Measurements from ENCODE around the gene TAF5. TPM values are rescaled to one million over a fixed set of nuclear protein-coding genes. Genes with fewer than 3 reads are reported as not detected.
A peak's percentile ranks its signal among the peaks of the same experiment; 100 is the strongest.
"Not testable (repeated sequence)": the region's sequence is repeated elsewhere in the genome, so short reads cannot be mapped to it uniquely, and the experiment has no call there.

TAF5 gene
- total RNA-seq, 1 donor: 5.6 TPM

GRCh38 chr10:103397191-103397825 is 29.5 kb downstream of the TAF5 start:
- H3K4me3 ChIP-seq (ENCODE audit: low read depth, low read length): peak overlapping the region; percentile 75
- no peak for TF ChIP-seq CTCF (IDR thresholded peaks at IDR 0.05; ENCODE audit: insufficient read depth, low read depth, low read length)
- DNase-seq (ENCODE audit: low read depth): peak; percentile 12

- no peak for TF ChIP-seq CTCF (IDR thresholded peaks at IDR 0.05; ENCODE audit: insufficient read depth, low read depth, low read length)
- no peak for DNase-seq (ENCODE audit: low read depth)
These were observed 45.8 kb downstream of the TAF5 start for GRCh38 chr10:103413564-103413963.

GRCh38 chr10:103415581-103415980 is 47.8 kb downstream of the TAF5 start:
- no peak overlapping the region for H3K4me3 ChIP-seq (ENCODE audit: low read depth, low read length)
- no peak for TF ChIP-seq CTCF (IDR thresholded peaks at IDR 0.05; ENCODE audit: insufficient read depth, low read depth, low read length)
- no peak for DNase-seq (ENCODE audit: low read depth)

More at GRCh38 chr10:103413564-103413963, 45.8 kb downstream of the TAF5 start:
- H3K4me3 ChIP-seq (ENCODE audit: low read depth, low read length): no peak overlapping the region

- TF ChIP-seq CTCF (IDR thresholded peaks at IDR 0.05; ENCODE audit: insufficient read depth, low read depth, low read length): peak; percentile 60
- H3K4me3 ChIP-seq (ENCODE audit: low read depth, low read length): no peak overlapping the region
- DNase-seq (ENCODE audit: low read depth): peak; percentile 76
These were observed 48.8 kb downstream of the TAF5 start for GRCh38 chr10:103416436-103417147.

GRCh38 chr10:103417148-103417469 is 49.3 kb downstream of the TAF5 start:
- not testable (repeated sequence) for DNase-seq (ENCODE audit: low read depth); H3K4me3 ChIP-seq (ENCODE audit: low read depth, low read length)

- no peak overlapping the region for H3K4me3 ChIP-seq (ENCODE audit: low read depth, low read length)
- TF ChIP-seq CTCF (IDR thresholded peaks at IDR 0.05; ENCODE audit: insufficient read depth, low read depth, low read length): no peak
- DNase-seq (ENCODE audit: low read depth): no peak
These were observed 49.8 kb downstream of the TAF5 start for GRCh38 chr10:103417601-103418000.

- no peak for TF ChIP-seq CTCF (IDR thresholded peaks at IDR 0.05; ENCODE audit: insufficient read depth, low read depth, low read length)
These were observed 51.3 kb downstream of the TAF5 start for GRCh38 chr10:103419101-103419500.

More at GRCh38 chr10:103419101-103419500, 51.3 kb downstream of the TAF5 start:
- DNase-seq (ENCODE audit: low read depth): no peak
- no peak overlapping the region for H3K4me3 ChIP-seq (ENCODE audit: low read depth, low read length)
